GM19043 (cell line): Measurements from ENCODE around the gene NUP54.

Experiments used
- ATAC-seq: cut with Tn5 transposase; IDR thresholded peaks from one replicate; pipeline ENCODE4 v1.9.1; 2021; ENCODE audit warnings: low read depth; ENCODE audit not compliant: unreplicated experiment

NUP54 gene

DNA sequence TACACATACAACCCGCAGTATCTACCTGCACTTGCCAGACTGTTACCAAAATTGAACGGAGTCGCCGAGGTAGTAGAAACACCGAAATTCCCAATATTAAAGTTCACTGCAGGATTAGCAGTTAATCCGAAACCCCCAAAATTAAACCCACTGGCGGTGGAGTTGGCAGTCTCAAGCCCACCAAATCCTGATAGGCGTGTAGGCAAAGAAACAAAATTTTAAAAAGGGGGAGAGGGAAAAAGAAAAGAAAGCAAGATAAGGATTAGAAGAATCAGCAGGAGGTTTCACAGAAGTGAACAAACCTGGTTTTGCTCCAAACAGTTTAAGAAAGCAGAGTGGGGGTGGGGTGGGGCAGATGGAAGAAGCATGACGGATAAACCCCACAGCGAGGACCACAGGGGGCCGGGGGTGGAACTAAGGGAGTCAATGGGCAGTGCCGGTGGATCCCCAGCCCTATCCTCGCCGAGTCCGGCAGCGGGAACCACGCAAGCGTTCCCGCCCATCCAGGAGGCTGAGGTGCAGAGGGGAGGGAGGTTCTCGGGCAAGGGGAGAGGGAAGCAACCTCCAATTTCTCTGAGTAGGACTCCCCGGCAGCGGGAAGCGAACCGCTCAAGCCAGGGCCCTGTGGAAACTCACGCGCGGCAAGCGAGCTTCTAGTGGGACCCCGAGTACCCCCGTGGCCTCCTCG lies 599 bp downstream of the NUP54 start:
- peak; percentile 28 for ATAC-seq

DNA sequence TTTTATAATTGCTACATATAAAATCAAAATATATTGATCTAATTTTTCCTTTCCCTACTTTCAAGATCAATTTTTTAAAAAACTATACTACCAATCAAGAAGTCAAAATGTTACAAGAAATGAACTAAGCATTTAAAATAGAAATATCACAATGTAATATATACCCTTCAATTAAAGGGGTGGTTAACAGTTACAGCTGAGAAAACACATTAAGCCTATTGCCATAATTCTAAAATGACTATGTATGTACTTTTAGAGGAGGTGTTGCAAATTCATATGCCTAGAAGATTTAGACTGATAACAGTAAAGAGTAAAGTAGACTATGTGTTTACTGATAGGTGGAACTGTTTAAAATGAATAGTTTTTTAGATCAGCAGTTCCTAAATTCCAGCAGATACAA lies 3.7 kb downstream of the NUP54 start:
- no peak for ATAC-seq

DNA sequence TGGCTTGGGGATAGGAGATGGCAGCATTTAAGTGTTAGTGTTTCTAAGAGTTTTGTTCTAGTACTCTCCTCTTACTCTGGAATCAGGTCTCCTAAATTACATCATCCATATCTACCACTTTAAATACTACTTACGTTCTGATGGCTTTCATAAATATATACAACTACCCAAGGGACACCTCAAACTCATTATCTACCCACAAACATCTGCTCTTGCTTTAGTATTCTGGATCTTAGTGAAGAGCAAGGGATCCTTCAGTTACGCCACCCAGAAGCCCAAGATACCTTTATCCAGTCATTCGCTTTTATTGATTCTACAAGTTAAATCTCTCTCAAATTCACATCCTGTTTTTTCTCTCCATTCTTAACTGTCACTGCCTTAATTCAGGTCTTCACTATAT lies 7.0 kb downstream of the NUP54 start:
- ATAC-seq, result no peak

DNA sequence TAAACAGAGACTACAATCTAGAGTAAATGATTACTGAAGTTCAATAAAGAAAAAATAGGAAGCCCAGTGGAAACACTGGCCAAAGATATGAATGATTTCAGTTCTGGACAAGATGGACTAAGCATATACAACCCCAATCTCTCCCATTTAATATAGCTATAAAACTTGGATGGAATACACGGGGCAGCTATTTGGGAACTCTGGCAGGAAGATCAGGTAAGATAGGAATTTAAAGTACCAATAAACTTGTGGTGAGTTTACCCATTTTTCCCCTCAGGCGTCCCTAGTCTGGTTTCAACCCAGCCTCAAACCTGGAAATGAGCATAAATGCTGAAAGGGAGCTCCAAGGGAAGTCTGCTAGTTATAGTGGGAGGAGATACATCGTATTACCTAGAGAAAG lies 20.4 kb downstream of the NUP54 start:
- no peak for ATAC-seq

DNA sequence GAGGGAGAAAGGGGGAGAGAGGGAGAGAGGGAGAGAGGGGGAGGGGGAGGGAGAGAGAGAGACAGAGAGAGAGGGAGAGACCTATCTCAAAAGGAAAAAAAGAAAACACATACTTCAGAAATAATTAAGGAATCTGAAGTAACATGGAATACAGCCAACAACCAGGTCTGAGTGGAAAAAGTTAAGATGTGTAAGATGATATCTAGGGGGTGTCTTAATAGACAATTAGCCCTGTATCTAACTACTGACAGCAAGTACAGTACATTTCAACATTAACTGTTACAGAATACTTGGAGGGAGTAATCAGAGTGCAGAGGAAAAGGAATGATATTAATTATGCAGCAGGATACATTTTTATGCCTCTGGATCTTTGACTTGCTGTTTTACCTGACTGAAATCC lies 22.4 kb downstream of the NUP54 start:
- ATAC-seq, result no peak

DNA sequence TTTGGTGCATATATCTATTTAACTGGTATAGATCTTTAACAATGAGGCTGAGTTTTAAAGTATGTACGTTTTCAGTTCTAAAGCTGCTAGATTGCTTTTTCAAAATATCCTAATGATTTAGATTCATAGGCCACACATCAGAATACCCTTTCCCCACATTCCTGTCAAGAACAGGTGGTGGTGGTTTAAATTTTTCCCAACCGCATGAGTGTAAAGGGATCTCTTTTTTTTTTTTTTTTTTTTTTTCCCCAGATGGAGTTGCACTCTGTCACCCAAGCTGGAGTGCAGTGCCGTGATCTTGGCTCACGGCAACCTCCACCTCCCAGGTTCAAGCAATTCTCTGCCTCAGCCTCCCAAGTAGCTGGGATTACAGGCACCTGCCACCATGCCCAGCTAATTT lies 28.0 kb downstream of the NUP54 start:
- no peak for ATAC-seq

DNA sequence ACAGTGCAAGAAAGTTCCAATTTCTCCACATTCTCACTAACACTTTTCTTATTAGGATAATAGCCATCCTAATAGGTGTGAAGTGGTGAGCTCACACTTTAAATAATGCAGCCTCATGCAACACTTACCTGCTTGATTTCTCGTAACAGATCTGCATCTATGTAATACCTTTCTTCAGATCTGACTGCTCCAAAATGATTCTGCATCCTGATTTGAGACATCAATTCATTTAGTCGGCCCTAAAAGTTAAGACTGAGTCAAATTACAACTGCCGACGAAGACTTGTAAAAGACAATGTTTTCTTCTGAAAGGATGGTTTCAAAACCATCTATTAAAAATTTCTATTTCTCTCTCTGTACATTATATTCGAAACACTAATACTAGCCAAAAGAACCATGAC lies 30.7 kb downstream of the NUP54 start:
- ATAC-seq, result no peak

DNA sequence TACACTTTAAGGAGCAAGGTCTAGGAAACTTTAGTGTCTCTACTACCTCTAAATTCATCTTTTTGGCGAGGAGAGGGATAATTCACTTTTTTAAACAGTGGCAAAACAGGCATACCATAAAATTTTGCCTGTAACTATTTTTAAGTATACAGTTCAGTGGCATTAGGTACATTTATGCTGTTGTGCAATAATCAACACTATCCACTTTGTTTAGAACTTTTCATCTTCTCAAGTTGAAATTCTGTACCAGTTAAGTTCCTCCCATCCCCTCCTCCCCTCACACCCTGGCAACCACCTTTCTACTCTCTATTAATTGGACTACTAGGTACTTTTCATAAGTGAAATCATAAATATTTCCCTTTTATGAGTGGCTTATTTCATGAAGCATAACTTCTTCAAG lies 31.4 kb downstream of the NUP54 start:
- no peak for ATAC-seq

DNA sequence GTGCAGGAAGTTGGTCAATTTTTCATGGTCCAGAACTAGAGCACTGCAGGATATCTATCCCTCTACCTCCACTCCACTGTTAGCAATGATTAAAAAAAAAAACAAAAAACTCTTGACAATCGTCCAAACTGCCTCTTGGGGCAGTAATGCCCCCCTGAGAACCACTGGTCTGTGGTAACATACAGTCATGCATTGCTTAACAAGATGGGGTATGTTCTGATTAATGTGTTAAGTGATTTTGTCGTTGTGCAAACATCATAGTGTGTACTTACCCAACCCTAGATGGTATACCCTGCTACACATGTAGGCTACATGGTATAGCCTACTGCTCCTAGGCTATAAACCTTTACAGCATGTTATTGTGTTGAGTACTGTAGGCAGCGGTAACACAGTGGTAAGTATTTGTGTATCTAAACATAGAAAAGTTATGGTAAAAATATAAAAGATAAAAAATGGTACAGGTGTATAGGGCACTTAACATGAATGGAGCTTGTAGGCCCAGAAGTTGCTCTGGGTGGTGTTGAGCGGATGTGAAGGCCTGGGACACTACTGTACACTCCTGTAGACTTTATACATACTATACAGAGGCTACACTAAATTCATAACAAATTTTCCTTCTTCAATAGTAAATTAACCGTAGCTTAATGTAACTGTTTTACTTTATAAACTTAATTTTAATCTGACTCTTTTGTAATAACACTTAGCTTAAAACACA lies 39.6 kb downstream of the NUP54 start:
- ATAC-seq, result no peak

DNA sequence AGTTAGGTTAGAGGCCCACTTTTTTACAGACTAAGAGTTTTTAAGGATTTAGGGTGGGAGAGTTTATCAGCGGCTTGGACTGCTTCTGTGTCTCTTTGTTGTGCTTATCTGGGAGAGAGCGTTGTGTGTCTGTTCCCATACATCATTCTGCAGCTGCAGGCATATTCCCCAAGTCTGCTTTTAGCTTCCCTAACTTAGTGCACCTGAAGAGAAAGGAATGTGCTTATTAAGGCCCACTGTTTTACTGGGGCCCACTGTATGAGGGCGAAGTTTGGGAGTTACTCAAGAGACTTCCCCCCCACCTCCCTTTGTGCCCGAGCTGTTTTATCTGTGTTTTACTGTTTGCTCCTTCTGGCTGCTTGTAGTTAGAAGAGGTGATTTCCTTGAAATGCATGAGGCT lies 41.8 kb downstream of the NUP54 start:
- no peak for ATAC-seq

DNA sequence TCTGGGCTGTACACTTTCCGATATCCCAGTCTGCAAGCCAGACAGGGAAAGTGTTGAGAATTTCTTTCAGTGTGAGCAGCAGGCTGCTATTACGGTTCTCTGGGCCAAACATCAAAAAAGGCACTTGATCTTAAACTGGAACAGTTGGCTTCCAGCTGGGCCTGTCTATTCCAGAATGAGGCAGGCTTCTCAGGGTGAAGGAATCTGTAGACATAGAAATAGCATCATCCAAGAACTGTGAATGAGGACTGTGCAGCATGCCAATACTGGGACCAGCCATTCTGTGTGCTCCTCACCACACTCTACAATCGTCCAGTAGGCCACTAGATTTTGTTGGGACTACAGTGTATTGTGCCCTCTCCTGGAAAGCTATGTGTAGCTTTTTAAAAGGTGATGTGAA lies 42.5 kb downstream of the NUP54 start:
- no peak for ATAC-seq

DNA sequence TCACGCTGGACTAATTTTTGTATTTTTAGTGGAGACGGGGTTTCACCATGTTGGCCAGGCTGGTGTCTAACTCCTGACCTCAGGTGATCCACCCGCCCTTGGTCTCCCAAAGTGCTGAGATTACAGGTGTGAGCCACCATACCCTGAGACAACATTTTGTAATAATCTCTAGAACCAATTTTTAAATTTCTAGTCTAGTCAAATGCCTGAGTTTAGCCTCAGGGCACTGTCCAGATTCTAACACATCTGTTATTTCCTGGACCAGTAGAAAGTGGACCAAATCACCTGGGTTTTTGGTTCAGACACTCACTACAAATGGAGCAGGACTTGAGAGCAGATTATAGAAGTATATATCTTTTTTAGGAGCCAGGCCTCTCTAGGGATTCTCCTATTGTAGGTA lies 52.1 kb downstream of the NUP54 start:
- ATAC-seq, result no peak

DNA sequence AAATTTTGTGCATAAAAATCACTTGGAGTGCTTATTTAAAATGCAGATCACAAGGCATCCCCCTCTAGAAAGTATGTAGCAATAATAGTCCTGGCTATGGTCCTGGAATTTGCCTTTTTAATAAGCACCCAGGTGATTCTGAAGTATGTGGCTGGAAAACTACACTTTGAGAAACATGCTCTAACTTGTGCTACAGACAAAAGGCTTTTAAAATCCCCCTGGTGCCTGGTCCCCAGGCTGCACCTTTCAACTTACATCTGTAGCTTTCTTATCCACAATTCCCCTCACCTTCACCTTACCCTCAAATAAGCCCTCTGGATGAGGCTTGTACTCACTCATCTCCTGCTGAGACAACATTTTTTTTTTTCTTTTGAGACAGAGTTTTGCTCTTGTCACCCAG lies 52.6 kb downstream of the NUP54 start:
- no peak for ATAC-seq

DNA sequence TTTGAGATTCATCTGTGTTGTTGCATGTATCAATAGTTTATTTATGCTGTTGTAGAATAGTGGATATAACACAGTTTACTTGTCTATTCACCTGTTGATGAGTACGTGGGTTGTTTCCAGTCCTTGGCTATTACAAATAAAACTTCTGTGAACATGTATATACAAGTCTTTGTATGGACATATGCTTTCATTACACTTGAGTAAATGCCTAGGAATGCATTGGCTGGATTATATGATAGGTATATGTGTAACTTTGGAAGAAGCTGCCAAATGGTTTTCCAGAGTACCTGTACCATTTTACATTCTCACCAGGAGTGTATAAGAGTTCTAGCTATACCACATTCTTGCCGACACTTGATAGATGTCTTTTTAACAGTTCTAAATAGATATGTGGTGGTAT lies 57.1 kb downstream of the NUP54 start:
- no peak for ATAC-seq

DNA sequence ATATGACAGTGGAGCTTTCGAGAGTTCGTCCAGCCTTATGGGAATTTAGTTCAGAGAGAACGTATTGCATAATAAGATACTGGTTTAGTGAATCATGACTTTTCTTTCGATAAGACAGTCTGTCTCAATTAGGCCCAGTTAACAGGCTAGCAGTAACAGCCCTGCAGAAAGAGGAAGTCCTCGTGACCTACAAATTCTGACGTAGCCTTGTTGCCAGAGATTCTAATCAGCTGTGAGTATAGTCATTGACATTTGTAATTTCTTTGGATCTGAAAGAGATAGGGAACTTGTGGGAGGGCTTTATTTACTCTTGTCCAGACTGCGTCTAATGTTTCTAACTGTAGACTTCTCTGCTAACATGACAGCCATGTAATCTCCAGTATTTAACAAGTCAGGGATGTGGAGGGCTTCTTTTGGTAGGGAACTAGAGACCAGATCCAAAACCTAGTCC lies 57.9 kb downstream of the NUP54 start:
- no peak for ATAC-seq

DNA sequence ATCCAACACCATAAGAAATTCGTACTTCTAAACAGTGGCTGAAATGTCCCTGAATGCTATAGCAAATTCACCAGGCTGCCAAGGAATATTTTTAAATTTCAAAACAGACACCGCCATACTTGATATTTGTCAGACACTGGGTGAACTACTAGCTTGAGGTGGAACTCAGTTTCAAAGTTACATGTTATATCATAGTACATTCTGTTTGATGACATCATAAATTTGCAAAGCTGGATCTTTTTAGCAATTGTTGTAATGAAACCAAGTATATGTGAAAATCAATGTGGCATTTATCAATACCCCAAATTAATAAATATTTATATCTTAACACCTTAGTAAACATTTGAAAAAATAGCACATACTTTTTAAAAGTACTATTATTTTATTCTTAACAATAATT lies 59.5 kb downstream of the NUP54 start:
- no peak for ATAC-seq

DNA sequence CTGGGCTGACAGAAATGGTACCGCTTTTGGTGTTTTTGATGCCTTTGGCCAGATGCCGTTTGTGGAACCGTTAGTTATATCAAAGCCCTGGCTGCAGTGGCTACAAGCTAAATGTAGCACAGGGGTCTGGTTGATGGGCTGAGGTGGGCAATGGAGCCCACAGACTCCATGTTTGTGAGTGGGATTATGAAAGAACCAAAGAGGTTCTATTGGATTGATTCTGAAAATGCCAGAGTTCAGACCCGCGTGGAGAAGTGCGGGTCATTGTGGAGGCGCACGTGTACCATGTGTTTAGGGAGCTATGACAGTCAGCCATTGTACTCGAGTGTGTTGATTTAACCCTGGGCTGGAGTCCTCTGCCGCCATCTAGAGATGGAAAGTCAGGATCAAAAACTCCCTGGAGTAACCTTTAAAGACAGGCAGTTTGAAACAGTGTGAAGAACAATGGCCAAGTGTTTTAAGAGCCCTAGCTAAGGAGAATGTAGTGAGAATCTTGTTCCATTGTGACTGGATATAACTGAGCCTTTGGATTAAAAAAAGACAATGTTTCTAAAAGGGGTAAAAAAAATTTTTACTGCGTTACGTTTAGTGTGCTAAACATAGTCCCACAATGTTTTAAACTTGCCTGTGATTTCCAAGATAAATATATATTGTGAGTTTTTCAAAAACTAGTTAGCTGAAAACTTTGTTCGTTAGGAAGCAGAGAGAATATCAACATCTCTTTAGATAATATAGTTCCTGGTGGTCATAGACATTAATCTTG lies 61.0 kb downstream of the NUP54 start:
- no peak for ATAC-seq

DNA sequence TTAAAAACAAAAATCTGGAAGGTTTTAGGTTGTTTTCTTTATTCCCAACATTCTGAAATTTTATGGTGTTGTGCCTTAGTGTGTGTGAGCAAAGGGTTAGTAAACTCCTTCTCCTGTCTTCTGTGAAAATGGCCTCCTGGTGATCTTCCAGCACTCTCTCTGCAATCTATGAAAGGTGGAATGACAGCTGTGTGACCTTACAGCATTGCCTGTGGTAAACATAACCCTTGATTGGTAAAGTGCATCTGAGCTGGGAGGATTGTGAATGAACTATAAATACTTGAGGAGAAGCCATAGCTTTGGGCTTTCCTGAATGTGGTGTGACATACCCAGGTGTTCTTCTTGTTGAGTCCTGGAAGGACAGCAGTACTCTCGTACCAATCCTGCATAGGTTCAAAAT lies 63.7 kb downstream of the NUP54 start:
- ATAC-seq, result no peak

DNA sequence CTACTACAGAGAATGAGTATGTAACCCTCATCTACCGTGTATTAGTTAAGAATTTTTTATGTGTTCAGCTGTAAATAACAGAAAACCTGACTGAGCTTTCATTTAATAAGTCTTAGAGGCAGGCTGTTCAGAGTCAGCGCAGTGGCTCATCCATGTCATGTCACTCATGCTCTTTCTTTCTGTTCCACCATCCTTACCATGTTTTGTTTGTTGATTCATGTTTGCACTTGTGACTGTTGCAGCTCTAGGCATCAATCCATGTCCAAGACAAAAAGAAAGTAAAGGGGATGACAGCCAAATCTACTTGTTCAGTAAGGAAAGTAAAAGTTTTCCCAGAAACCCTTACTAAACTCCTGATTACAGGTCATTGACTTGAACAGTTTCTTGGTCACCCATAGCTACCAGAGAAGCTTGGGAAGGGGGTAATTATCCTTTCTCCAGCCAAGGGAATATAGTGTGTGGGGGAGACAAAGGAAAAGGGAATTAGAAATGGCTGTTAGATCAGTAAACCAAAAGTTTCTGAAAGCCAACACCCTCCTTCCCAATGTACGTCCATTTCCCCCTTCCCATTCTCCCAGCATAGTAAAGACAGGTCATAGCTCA lies 64.7 kb downstream of the NUP54 start:
- no peak for ATAC-seq

DNA sequence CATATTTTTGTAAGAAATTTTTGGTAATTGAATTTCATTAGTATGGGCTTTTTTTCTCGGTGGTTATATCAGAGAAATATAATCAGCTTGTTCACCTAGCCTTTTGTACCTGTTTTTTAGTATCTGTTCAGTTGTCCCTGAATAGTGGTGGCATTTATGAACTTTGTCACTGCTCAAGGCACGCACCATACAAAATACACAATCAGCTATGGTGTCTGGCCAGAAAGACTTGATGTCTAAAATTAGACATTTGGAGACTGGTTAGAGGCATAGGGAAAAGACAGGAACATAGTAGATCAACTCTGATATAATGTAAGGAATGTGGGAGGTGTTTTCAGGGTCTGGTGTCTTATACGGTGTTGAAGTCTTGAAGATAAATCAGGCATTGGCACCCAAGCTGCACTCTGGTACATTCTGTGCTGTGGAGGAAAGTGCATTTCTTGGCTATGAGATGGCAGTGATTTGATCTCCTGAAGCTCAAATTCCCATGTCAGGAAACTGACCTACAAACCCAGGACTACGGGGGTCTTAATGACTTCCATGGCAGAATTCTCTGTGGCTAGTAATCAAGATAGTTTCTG lies 70.1 kb downstream of the NUP54 start:
- ATAC-seq, result no peak

DNA sequence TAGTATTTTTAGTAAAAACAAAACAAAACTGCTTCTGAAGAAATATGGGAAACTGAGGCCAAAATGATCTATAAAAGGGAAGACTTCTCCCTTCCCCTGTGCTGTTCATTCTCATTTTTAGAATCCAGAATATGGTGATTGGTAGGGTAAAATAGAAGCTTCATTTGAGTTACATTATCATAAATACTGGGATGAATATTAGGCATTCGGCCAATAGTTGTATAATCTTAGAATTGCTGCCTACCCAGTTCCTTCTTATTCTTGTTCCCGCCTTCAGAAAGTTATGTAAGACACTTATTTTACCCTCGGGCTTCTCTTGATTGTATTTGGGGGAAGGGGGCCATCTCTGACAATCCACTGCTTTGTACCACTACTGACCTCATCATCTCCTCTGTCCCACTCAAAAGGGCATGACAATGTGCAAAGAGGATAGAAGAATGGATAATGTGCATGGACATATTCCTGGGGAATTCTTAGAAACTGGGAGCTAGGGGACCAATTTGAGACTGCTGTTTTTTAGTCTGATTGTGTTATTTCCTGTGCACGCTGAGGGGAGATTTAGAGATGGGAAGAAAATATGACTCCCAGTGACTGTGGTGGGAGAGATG lies 73.1 kb downstream of the NUP54 start:
- no peak for ATAC-seq
